Measurements from ENCODE around the gene LPCAT1. TPM values are rescaled to one million over a fixed set of nuclear protein-coding genes. Genes with fewer than 3 reads are reported as not detected.

LPCAT1 gene
- total RNA-seq, 1 experiment from 2014 or later = 75.0 TPM

- no peak overlapping the region for H3K4me2 ChIP-seq (ENCODE audit: low read length)
- ChIA-PET RAD21 (ENCODE audit: low non-redundant PET in 1 of 2, low total read pairs in 2 of 2, uncharacterized antibody in 2 of 2, unreplicated experiment in 2 of 2) (no interaction called here), CTCF (no interaction called here), POLR2A (no interaction called here)
- no peaks in the 10 kb centered on the region for H3K4me1 ChIP-seq (ENCODE audit: control insufficient read depth in 1 of 2, insufficient read depth in 2 of 2, low read length in 2 of 2)
- H3K27ac ChIP-seq (ENCODE audit: low read depth, low read length) = no peak overlapping the region
- intact Hi-C loops (cut with micrococcal nuclease) = no loop called here
- H2AFZ ChIP-seq (ENCODE audit: low read depth, low read length, poor library complexity, severe bottlenecking) = no peak overlapping the region
- H3K27me3 ChIP-seq (ENCODE audit: insufficient read depth, low read length) = no peaks in the 10 kb centered on the region
- no peaks in the 10 kb centered on the region for H4K20me1 ChIP-seq (ENCODE audit: insufficient read depth)
- H3K9me3 ChIP-seq (ENCODE audit: control insufficient read depth in 1 of 2, insufficient read depth in 1 of 2, low read depth in 1 of 2, low read length in 2 of 2) = no peaks in the 10 kb centered on the region
- no peak overlapping the region for H3K9ac ChIP-seq (ENCODE audit: low read length)
- H3K79me2 ChIP-seq (ENCODE audit: insufficient read depth, low read length) = no peaks in the 10 kb centered on the region
- H3K9me2 ChIP-seq (ENCODE audit: insufficient read depth) = no peaks in the 10 kb centered on the region
- no peak overlapping the region for H3K4me3 ChIP-seq (replicated peaks in 1 of 2; ENCODE audit: low read depth in 1 of 2, low read length in 2 of 2)
- BruUV-seq (replicated peaks) = no TSS peak
- no peaks in the 10 kb centered on the region for H3K36me3 ChIP-seq (ENCODE audit: control insufficient read depth in 1 of 2, insufficient read depth in 2 of 2, low read length in 2 of 2)
- DNase-seq (ENCODE audit: low read depth, low spot score) (no peak), ATAC-seq (no peak)
- no peak for TF ChIP-seq ZFX (IDR thresholded peaks at IDR 0.05)
- no peak for TF ChIP-seq ZBTB33 (IDR thresholded peaks at IDR 0.05; ENCODE audit: extremely low read depth, insufficient replicate concordance, low read length)
- no peak for TF ChIP-seq SRF (IDR thresholded peaks at IDR 0.05; ENCODE audit: low read depth)
- TF ChIP-seq RAD21 (IDR thresholded peaks at IDR 0.05; ENCODE audit: low read depth) = no peak
- no peak for TF ChIP-seq EGR1 (IDR thresholded peaks at IDR 0.05; ENCODE audit: low read depth)
Measured at GRCh38 chr5:1445689-1446601, 77.8 kb downstream of the LPCAT1 start.

GRCh38 chr5:1445313-1445688, 78.5 kb downstream of the LPCAT1 start, which contains the start of gene SLC6A3:
Gene SLC6A3, minus strand, starts transcription at chr5:1445440. Its CDS starts 2,243 bp downstream, at chr5:1443197.
- ATAC-seq = no peak
- RAD21 ChIA-PET (ENCODE audit: low non-redundant PET in 1 of 2, low total read pairs in 2 of 2, uncharacterized antibody in 2 of 2, unreplicated experiment in 2 of 2) = no interaction called here
- no peaks in the 10 kb centered on the region for H3K9me3 ChIP-seq (ENCODE audit: control insufficient read depth in 1 of 2, insufficient read depth in 1 of 2, low read depth in 1 of 2, low read length in 2 of 2)
- no peaks in the 10 kb centered on the region for H3K9me2 ChIP-seq (ENCODE audit: insufficient read depth)
- no peaks in the 10 kb centered on the region for H3K79me2 ChIP-seq (ENCODE audit: insufficient read depth, low read length)
- intact Hi-C loops (cut with micrococcal nuclease) = no loop called here
- H3K9ac ChIP-seq (ENCODE audit: low read length) = no peak within 1 kb of the TSS
- no peaks in the 10 kb centered on the region for H3K4me1 ChIP-seq (ENCODE audit: control insufficient read depth in 1 of 2, insufficient read depth in 2 of 2, low read length in 2 of 2)
- BruUV-seq (replicated peaks) = no TSS peak
- H3K4me2 ChIP-seq (ENCODE audit: low read length) = no peak within 1 kb of the TSS
- CTCF ChIA-PET = no interaction called here
- H2AFZ ChIP-seq (ENCODE audit: low read depth, low read length, poor library complexity, severe bottlenecking) = no peak within 1 kb of the TSS
- H3K27me3 ChIP-seq (ENCODE audit: insufficient read depth, low read length) = no peaks in the 10 kb centered on the region
- DNase-seq (ENCODE audit: low read depth, low spot score) = no peak
- H3K27ac ChIP-seq (ENCODE audit: low read depth, low read length) = no peak within 1 kb of the TSS
- POLR2A ChIA-PET = no interaction called here
- H3K36me3 ChIP-seq (ENCODE audit: control insufficient read depth in 1 of 2, insufficient read depth in 2 of 2, low read length in 2 of 2) = no peaks in the 10 kb centered on the region
- no peaks in the 10 kb centered on the region for H4K20me1 ChIP-seq (ENCODE audit: insufficient read depth)
- H3K4me3 ChIP-seq (replicated peaks in 1 of 2; ENCODE audit: low read depth in 1 of 2, low read length in 2 of 2) = no peak within 1 kb of the TSS
- TF ChIP-seq JUND (IDR thresholded peaks at IDR 0.05) (no peak), ZBTB33 (IDR thresholded peaks at IDR 0.05; ENCODE audit: extremely low read depth, insufficient replicate concordance, low read length) (no peak), EZH2phosphoT487 (IDR thresholded peaks at IDR 0.05; ENCODE audit: borderline replicate concordance) (no peak), EGR1 (IDR thresholded peaks at IDR 0.05; ENCODE audit: low read depth) (no peak), EZH2 (IDR thresholded peaks at IDR 0.05) (no peak), REST (IDR thresholded peaks at IDR 0.05; ENCODE audit: low read depth) (no peak)

Measured in HCT116 (cell line).